Activated B cell treated with CpG ODN at 0.5 μM for 24 hours (primary cell): ENCODE data around the gene MAN1A1. TPM values are rescaled to one million over a fixed set of nuclear protein-coding genes. Genes with fewer than 3 reads are reported as not detected.

Experiments
- ATAC-seq: fragments of 200-7000 bp; cut with Tn5 transposase; one replicate; pipeline ENCODE4 v1.10.0; 2021; ENCODE audit warnings: low read depth, mild to moderate bottlenecking, moderate library complexity
- CTCF ChIA-PET: fragments of 350-600 bp; sonication (Branson Sonifier 250); formaldehyde crosslinking; loops from one replicate; lab custom pipeline; 2021; ENCODE audit warnings: antibody characterized with exemption; lab: Charles Lee
- POLR2A ChIA-PET: fragments of 350-600 bp; sonication (Branson Sonifier 250); formaldehyde crosslinking; loops from one replicate; lab custom pipeline; 2021; ENCODE audit warnings: antibody characterized with exemption; lab: Charles Lee
- DNase-seq: peaks from one replicate; pipeline ENCODE4 v3.0.0; 2022
- H3K27ac Mint-ChIP-seq: one replicate; pipeline ENCODE4 v1.8.0; 2020; ENCODE audit warnings: mixed read lengths
- H3K27me3 Mint-ChIP-seq: one replicate; pipeline ENCODE4 v1.8.0; 2021; ENCODE audit warnings: mixed read lengths
- H3K36me3 Mint-ChIP-seq: one replicate; pipeline ENCODE4 v1.8.0; 2021; ENCODE audit warnings: low read depth, mixed read lengths
- H3K4me1 Mint-ChIP-seq: one replicate; pipeline ENCODE4 v1.8.0; 2021; ENCODE audit warnings: mixed read lengths
- H3K4me3 Mint-ChIP-seq: one replicate; pipeline ENCODE4 v1.8.0; 2020; ENCODE audit warnings: mild to moderate bottlenecking, mixed read lengths
- H3K9me3 Mint-ChIP-seq: one replicate; pipeline ENCODE4 v1.8.0; 2020; ENCODE audit warnings: mixed read lengths
- intact Hi-C: fragments of 100-400 bp; cut with micrococcal nuclease; formaldehyde crosslinking; loops from one replicate; pipeline ENCODE4 v1.15.1; 2024
- total RNA-seq: library from RNA; stranded (reverse); gene quantifications from 2 replicates; pipeline ENCODE4 v1.2.3, GENCODE V29; 2022
- TF ChIP-seq, protein P1 (sequence below): fragments of 200-600 bp; IDR thresholded peaks from one replicate; pipeline ENCODE4 v1.8.0; 2022; ENCODE audit warnings: antibody characterized with exemption, mild to moderate bottlenecking

MAN1A1 gene
- total RNA-seq, 1 donor from 2014 or later = 18.1 TPM

DNA sequence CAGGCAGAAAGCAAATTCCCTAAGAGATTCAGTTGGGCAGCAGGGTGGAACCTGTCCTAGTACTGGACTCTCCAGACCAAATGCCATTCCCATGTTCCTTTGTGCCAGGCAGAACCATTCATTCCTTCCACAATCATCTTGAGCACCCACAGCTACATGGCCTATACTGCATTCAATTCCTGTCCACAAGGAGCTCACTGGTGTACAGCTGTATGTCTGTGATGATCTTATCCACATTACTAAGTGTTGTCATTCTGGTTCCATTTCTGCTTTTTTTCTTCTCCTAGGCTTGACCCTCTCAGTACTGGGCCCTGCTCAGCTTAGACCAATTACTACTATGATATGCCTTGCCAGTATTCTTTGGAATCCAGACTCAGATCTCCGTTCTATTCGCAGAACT is 27.5 kb downstream of the MAN1A1 start:
- no peak for DNase-seq
- intact Hi-C loops = no loop called here
- H3K4me1 Mint-ChIP-seq = no peaks in the 10 kb centered on the region
- no peaks in the 10 kb centered on the region for H3K27me3 Mint-ChIP-seq
- peaks cover 6% of the 10 kb centered on the region for H3K36me3 Mint-ChIP-seq
- H3K4me3 Mint-ChIP-seq = no peak overlapping the region
- H3K9me3 Mint-ChIP-seq = no peaks in the 10 kb centered on the region
- ChIA-PET CTCF (interaction anchor here (1.4 kb wide), 1 partner anchor 12 kb away, joined by 3 read pairs; no protein-coding TSS in a partner anchor), POLR2A (no interaction called here)
- TF ChIP-seq, protein P1, sequence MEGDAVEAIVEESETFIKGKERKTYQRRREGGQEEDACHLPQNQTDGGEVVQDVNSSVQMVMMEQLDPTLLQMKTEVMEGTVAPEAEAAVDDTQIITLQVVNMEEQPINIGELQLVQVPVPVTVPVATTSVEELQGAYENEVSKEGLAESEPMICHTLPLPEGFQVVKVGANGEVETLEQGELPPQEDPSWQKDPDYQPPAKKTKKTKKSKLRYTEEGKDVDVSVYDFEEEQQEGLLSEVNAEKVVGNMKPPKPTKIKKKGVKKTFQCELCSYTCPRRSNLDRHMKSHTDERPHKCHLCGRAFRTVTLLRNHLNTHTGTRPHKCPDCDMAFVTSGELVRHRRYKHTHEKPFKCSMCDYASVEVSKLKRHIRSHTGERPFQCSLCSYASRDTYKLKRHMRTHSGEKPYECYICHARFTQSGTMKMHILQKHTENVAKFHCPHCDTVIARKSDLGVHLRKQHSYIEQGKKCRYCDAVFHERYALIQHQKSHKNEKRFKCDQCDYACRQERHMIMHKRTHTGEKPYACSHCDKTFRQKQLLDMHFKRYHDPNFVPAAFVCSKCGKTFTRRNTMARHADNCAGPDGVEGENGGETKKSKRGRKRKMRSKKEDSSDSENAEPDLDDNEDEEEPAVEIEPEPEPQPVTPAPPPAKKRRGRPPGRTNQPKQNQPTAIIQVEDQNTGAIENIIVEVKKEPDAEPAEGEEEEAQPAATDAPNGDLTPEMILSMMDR = no peak
- H3K27ac Mint-ChIP-seq = no peak overlapping the region
- ATAC-seq = no peak

DNA sequence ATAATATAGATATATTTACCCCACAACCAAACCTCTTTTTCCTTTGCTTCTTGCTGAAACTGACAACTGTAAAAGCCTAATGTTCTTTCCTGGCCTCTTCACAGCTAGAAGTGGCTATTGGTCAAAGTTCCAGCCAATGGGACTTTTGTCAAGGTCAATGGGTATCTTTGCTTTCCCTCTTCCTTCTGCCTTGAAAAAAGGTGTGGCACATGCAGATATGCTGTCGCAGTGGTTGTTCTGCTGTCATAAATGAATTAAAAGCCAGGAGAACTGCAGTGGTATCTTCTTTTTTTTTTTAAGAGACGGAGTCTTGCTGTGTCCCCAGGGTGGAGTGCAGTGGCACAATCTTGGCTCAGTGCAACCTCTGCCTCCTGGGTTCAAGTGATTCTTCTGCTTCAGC is 29.9 kb downstream of the MAN1A1 start:
- ATAC-seq (no peak), DNase-seq (no peak)
- intact Hi-C loops = no loop called here
- no peaks in the 10 kb centered on the region for H3K9me3 Mint-ChIP-seq
- no peaks in the 10 kb centered on the region for H3K27me3 Mint-ChIP-seq
- peaks cover 12% of the 10 kb centered on the region for H3K4me1 Mint-ChIP-seq
- TF ChIP-seq, protein P1 = no peak
- ChIA-PET CTCF (no interaction called here), POLR2A (no interaction called here)
- H3K36me3 Mint-ChIP-seq = no peaks in the 10 kb centered on the region
- H3K27ac Mint-ChIP-seq = no peak overlapping the region
- no peak overlapping the region for H3K4me3 Mint-ChIP-seq

DNA sequence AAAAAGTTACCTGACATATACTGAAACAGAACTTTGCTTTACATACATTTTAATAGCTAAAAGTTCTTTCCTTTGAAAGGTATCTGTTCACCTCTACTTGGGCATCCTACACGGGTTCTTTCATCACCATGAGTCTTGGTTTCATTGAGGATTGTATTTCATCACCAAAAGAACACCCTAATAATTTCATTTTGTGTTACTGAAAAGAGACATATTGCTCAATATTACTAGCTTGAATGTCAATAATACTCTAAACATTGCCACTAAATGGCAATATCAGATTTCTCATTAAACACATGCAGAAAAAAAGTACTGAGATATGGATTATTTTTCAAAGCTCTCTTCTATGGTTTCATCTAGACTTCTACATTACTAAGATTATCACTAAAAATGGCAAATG is 30.8 kb downstream of the MAN1A1 start:
- CTCF ChIA-PET = no interaction called here
- TF ChIP-seq, protein P1 = no peak
- H3K4me3 Mint-ChIP-seq = no peak overlapping the region
- no peaks in the 10 kb centered on the region for H3K27me3 Mint-ChIP-seq
- no peak for DNase-seq
- intact Hi-C loops = no loop called here
- POLR2A ChIA-PET = interaction anchor here (1.0 kb wide), 1 partner anchor 32 kb away, joined by 3 read pairs; no protein-coding TSS in a partner anchor
- no peaks in the 10 kb centered on the region for H3K36me3 Mint-ChIP-seq
- ATAC-seq = no peak
- H3K27ac Mint-ChIP-seq = no peak overlapping the region
- H3K4me1 Mint-ChIP-seq = peaks cover 22% of the 10 kb centered on the region
- no peaks in the 10 kb centered on the region for H3K9me3 Mint-ChIP-seq

DNA sequence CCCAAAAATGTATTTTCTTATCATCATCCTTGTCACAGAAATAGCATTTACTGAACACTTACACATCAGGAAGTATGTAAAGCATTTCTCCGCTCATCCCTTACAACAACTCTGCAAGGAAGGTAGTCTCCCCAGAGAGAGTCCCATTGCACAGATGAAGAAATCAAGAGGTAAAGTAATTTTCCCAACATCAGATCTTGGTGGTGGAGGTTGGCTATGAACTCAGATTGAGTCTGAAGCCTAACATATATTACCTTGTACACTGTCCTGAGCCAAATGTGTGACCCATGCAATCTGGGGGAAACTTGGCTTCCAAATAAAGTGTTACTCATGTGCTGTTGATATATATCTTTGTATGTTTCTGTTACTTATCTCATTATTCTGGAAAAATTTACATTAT is 31.4 kb downstream of the MAN1A1 start:
- Mint-ChIP-seq H3K4me3 (no peak overlapping the region), H3K27me3 (no peaks in the 10 kb centered on the region), H3K4me1 (peaks cover 26% of the 10 kb centered on the region), H3K36me3 (no peaks in the 10 kb centered on the region), H3K27ac (no peak overlapping the region), H3K9me3 (no peaks in the 10 kb centered on the region)
- POLR2A ChIA-PET = interaction anchor here (1.0 kb wide), 1 partner anchor 33 kb away, joined by 3 read pairs; no protein-coding TSS in a partner anchor
- intact Hi-C loops = no loop called here
- ATAC-seq (no peak), DNase-seq (no peak)
- TF ChIP-seq, protein P1 = no peak
- CTCF ChIA-PET = no interaction called here

DNA sequence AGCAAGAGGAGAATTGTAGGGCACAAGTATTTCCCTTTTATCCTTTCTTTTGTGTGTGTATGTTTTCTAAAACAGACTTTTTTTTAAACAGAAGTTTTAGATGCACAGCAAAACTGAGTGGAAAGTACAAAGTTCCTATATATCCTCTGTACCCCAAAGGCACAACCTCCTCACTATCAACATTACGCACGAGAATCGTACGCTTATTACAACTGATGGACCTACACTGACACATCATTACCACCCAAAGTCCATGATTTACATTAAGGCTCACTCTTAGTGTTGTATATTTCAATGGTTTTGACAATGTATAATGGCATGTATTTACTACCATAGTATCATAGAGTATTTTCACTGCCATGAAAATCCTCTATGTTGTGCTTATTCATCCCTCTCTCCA is 32.6 kb downstream of the MAN1A1 start:
- DNase-seq (no peak), ATAC-seq (no peak)
- H3K27me3 Mint-ChIP-seq = no peaks in the 10 kb centered on the region
- no peak overlapping the region for H3K4me3 Mint-ChIP-seq
- no peaks in the 10 kb centered on the region for H3K36me3 Mint-ChIP-seq
- ChIA-PET POLR2A (interaction anchor here (0.5 kb wide), 1 partner anchor 56 kb away, joined by 3 read pairs; no protein-coding TSS in a partner anchor), CTCF (no interaction called here)
- no peaks in the 10 kb centered on the region for H3K9me3 Mint-ChIP-seq
- TF ChIP-seq, protein P1 = no peak
- intact Hi-C loops = no loop called here
- peaks cover 33% of the 10 kb centered on the region for H3K4me1 Mint-ChIP-seq
- H3K27ac Mint-ChIP-seq = no peak overlapping the region
